ENCODE measurements around the gene CHD9. TPM values are rescaled to one million over a fixed set of nuclear protein-coding genes. Genes with fewer than 3 reads are reported as not detected.

Gene CHD9
- total and polyA plus RNA-seq, 9 of the 15 experiments (the other 6 are each of a cell fraction or from before 2014, with no cell fraction given), result 29.0 to 69.3 (median 40.6) TPM

DNA sequence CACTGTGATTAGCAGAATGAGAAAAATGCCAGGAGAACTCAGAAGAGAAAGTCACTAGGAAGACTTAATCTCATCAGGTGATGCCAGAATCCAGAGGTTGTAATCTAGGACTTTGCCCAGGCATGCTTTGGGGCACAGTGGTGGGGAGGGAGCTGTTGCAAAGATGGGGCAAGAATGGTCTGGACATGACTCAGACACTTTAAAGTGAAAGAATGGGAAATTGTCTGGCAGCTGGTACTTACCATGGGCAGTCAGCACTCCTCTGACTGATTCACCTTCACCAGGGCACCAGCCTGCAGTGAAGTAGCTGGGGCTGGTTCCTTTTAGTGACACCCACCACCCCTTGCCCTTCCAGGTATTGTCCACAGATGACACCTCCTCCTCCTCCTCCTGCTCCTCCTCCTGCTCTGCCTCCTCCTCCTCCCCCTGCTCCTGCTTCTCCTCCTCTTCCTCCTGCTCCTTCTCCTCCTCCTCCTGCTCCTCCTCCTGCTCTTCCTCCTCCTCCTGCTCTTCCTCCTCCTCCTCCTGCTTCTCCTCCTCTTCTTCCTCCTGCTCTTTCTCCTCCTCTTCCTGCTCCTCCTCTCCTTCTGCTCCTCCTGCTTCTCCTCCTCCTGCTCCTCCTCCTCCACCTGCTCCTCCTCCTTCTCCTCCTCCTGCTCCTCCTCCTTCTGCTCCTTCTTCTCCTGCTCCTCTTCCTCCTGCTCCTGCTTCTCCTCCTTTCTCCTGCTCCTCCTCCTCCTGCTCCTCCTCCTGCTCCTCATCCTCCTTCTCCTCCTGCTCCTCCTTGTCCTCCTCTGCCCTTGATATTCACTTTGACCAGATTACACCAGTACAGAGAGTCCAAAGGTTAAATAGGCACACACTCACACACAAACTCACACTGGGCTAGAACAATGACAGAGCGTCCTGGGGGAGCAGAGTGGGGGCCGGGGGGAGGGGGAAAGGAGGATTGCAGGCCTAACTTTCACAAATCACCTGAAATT, 2.0 kb upstream of the CHD9 start, which contains the start of gene CHD9NB (continued):
- TF ChIP-seq ZBTB40 (IDR thresholded peaks at IDR 0.05) (0 out of 2 replicates have a peak, but pooled peaks have one; percentile 16), ZBTB40 (CRISPR knock-in tag; IDR thresholded peaks at IDR 0.05) (no peak), TCF15 (CRISPR knock-in tag; IDR thresholded peaks at IDR 0.05) (no peak), MITF (IDR thresholded peaks at IDR 0.05) (no peak), DPF2 (IDR thresholded peaks at IDR 0.05) (peak; percentile 55; the same call in 1 of the 2 replicates), EGR1 (conservative IDR thresholded peaks at IDR 0.05) (peak; percentile 18; the same call in 1 of the 2 replicates), RBM17 (IDR thresholded peaks at IDR 0.05; ENCODE audit: borderline replicate concordance, low read depth, low read length) (no peak), ZSCAN29 (IDR thresholded peaks at IDR 0.05) (no peak), ZBTB26 (CRISPR knock-in tag; IDR thresholded peaks at IDR 0.05) (peak; percentile 83)
- TF ChIP-seq, protein P1, sequence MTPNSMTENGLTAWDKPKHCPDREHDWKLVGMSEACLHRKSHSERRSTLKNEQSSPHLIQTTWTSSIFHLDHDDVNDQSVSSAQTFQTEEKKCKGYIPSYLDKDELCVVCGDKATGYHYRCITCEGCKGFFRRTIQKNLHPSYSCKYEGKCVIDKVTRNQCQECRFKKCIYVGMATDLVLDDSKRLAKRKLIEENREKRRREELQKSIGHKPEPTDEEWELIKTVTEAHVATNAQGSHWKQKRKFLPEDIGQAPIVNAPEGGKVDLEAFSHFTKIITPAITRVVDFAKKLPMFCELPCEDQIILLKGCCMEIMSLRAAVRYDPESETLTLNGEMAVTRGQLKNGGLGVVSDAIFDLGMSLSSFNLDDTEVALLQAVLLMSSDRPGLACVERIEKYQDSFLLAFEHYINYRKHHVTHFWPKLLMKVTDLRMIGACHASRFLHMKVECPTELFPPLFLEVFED (CRISPR knock-in tag; conservative IDR thresholded peaks at IDR 0.05), result peak; percentile 66; the same call in 1 of the 2 replicates
